Activated CD8-positive, alpha-beta memory T cell treated with anti-CD3 and anti-CD28 coated beads for 36 hours (primary cell): Measurements from ENCODE around the gene PCGF1. TPM values are rescaled to one million over a fixed set of nuclear protein-coding genes. Genes with fewer than 3 reads are reported as not detected.

Source experiments
- total RNA-seq, 2 experiments: library from RNA; stranded (reverse); gene quantifications; one replicate each; pipeline ENCODE4 v1.2.3, GENCODE V29; 2021

Gene PCGF1
- total RNA-seq, 2 experiments from 2014 or later, result 23.8 to 26.1 TPM

Other genes with a start within 250 kb of the PCGF1 start
- 1 to 10 TPM; 1.2 to 1.6 TPM for gene SLC4A5, start 164.3 kb downstream of the PCGF1 start, total RNA-seq
- 100 to 1,000 TPM in 1 of 2 experiments, 10 to 100 TPM in 1; 92.9 to 102 TPM for gene DCTN1, start 127.4 kb downstream of the PCGF1 start, total RNA-seq
- 1 to 10 TPM; 3.1 to 3.8 TPM for gene C2orf81, start 86.1 kb downstream of the PCGF1 start, total RNA-seq
- gene WDR54, start 86.0 kb downstream of the PCGF1 start, total RNA-seq, result 100 to 1,000 TPM; 101 to 102 TPM
- gene RTKN, start 65.8 kb downstream of the PCGF1 start, total RNA-seq, result 1 to 10 TPM; 1.2 to 1.6 TPM
- gene INO80B, start 52.6 kb downstream of the PCGF1 start, total RNA-seq, result 10 to 100 TPM; 40.4 to 41.1 TPM
- 10 to 100 TPM; 24.9 to 28.7 TPM for gene WBP1, start 49.3 kb downstream of the PCGF1 start, total RNA-seq
- 10 to 100 TPM; 82.6 to 83.9 TPM for gene MOGS, start 42.3 kb downstream of the PCGF1 start, total RNA-seq
- 100 to 1,000 TPM; 116 to 120 TPM for gene MRPL53, start 35.0 kb downstream of the PCGF1 start, total RNA-seq
- gene CCDC142, start 24.7 kb downstream of the PCGF1 start, total RNA-seq, result 10 to 100 TPM; 18.9 to 20.2 TPM
- gene TTC31, start 24.6 kb downstream of the PCGF1 start, total RNA-seq, result 10 to 100 TPM; 22.9 to 23.5 TPM
- gene LBX2, start 8.1 kb downstream of the PCGF1 start, total RNA-seq, result under 1 TPM; 0.36 to 0.51 TPM
- gene TLX2, start 6.8 kb upstream of the PCGF1 start, total RNA-seq, result under 1 TPM; 0.25 TPM
- under 1 TPM; 0.75 to 0.91 TPM for gene DQX1, start 18.5 kb upstream of the PCGF1 start, total RNA-seq
- gene AUP1, start 22.0 kb upstream of the PCGF1 start, total RNA-seq, result 100 to 1,000 TPM; 200 to 208 TPM
- gene HTRA2, start 22.2 kb upstream of the PCGF1 start, total RNA-seq, result 10 to 100 TPM; 77.0 to 79.0 TPM
- gene LOXL3, start 46.2 kb upstream of the PCGF1 start, total RNA-seq, result 1 to 10 TPM; 1.4 to 1.6 TPM
- 10 to 100 TPM; 22.5 to 22.7 TPM for gene DOK1, start 47.0 kb upstream of the PCGF1 start, total RNA-seq
- gene M1AP, start 140.6 kb upstream of the PCGF1 start, total RNA-seq, result not detected
- gene SEMA4F, start 146.6 kb upstream of the PCGF1 start, total RNA-seq, result 1 to 10 TPM; 5.2 to 5.9 TPM